Thyroid gland (tissue), 4 donors: Measurements from ENCODE around the gene LSM11.

Source experiments
- CTCF ChIP-seq, 6 experiments: fragments of 200-600 bp in 3 of 6; fragments of 450-650 bp in 3 of 6; sonication (generic) in 3 of 6; IDR thresholded peaks; one replicate each; pipeline ENCODE4 v1.5.1; 2016 to 2019; ENCODE audit warnings: antibody characterized with exemption in 6 of 6, mild to moderate bottlenecking in 2 of 6, inconsistent platforms in 1 of 6, moderate library complexity in 1 of 6
- POLR2A ChIP-seq, 2 donors: fragments of 450-650 bp; IDR thresholded peaks; one replicate each; pipeline ENCODE4 v1.6.1; 2017; ENCODE audit warnings: antibody characterized with exemption in 2 of 2, mild to moderate bottlenecking in 2 of 2, moderate library complexity in 1 of 2

GRCh38 chr5:157747766-157748700 is 4.5 kb downstream of the LSM11 start:
- no peak for TF ChIP-seq CTCF (IDR thresholded peaks at IDR 0.05)
- no peak for TF ChIP-seq POLR2A (IDR thresholded peaks at IDR 0.05)
